Measurements from ENCODE around the gene CORO7. TPM values are rescaled to one million over a fixed set of nuclear protein-coding genes. Genes with fewer than 3 reads are reported as not detected.

The CORO7 gene
- polyA plus RNA-seq, 1 experiment = 13.8 TPM

- no peak for TF ChIP-seq CTCF (IDR thresholded peaks at IDR 0.05; ENCODE audit: insufficient read depth, low read depth, low read length)
- Histone ChIP-seq H3K27me3 (ENCODE audit: control insufficient read depth, insufficient read depth, low read length) (no peaks in the 10 kb centered on the region), H3K4me3 (ENCODE audit: low read depth, low read length) (peak overlapping the region; percentile 26), H3K36me3 (ENCODE audit: control insufficient read depth, insufficient read depth, low read length) (peaks cover 1% of the 10 kb centered on the region; the same call in 1 of the 2 replicates)
- ChIA-PET CTCF (interaction anchor here (0.5 to 3.8 kb wide), 6 partner anchors 9 to 71 kb away, joined by 3 to 20 read pairs (median 4); no protein-coding TSS in a partner anchor), POLR2A (no interaction called here)
- DNase-seq (ENCODE audit: low read depth) = no peak
These were observed 97.4 kb downstream of the CORO7 start for GRCh38 chr16:4318967-4319366.

GRCh38 chr16:4318451-4318910 lies 97.9 kb downstream of the CORO7 start:
- CTCF ChIA-PET = interaction anchor here (1.0 to 3.8 kb wide), 6 partner anchors 9 to 28 kb away, joined by 3 to 20 read pairs (median 12); no protein-coding TSS in a partner anchor
- Histone ChIP-seq H3K27me3 (ENCODE audit: control insufficient read depth, insufficient read depth, low read length) (no peaks in the 10 kb centered on the region), H3K4me3 (ENCODE audit: low read depth, low read length) (peak overlapping the region; percentile 11; the same call in 1 of the 2 replicates), H3K36me3 (ENCODE audit: control insufficient read depth, insufficient read depth, low read length) (peaks cover 1% of the 10 kb centered on the region; the same call in 1 of the 2 replicates)
- TF ChIP-seq CTCF (IDR thresholded peaks at IDR 0.05; ENCODE audit: insufficient read depth, low read depth, low read length) = no peak
- POLR2A ChIA-PET = no interaction called here
- DNase-seq (ENCODE audit: low read depth) = no peak

- POLR2A ChIA-PET = no interaction called here
- no peak for DNase-seq (ENCODE audit: low read depth)
- CTCF ChIA-PET = interaction anchor here (1.3 to 3.8 kb wide), 8 partner anchors 9 to 63 kb away, joined by 3 to 20 read pairs (median 6); no protein-coding TSS in a partner anchor
These were observed 98.6 kb downstream of the CORO7 start for GRCh38 chr16:4317532-4318450.

GRCh38 chr16:4316864-4317531 lies 99.4 kb downstream of the CORO7 start:
- Histone ChIP-seq H3K27me3 (ENCODE audit: control insufficient read depth, insufficient read depth, low read length) (no peaks in the 10 kb centered on the region), H3K4me3 (ENCODE audit: low read depth, low read length) (peak overlapping the region; percentile 91), H3K36me3 (ENCODE audit: control insufficient read depth, insufficient read depth, low read length) (peaks cover 1% of the 10 kb centered on the region; the same call in 1 of the 2 replicates)
- POLR2A ChIA-PET = no interaction called here
- DNase-seq (ENCODE audit: low read depth) = no peak
- TF ChIP-seq CTCF (IDR thresholded peaks at IDR 0.05; ENCODE audit: insufficient read depth, low read depth, low read length) = 0 out of 2 replicates have a peak, but pooled peaks have one; percentile 1
- CTCF ChIA-PET = interaction anchor here (1.3 to 3.8 kb wide), 8 partner anchors 8 to 63 kb away, joined by 3 to 20 read pairs (median 6); no protein-coding TSS in a partner anchor

More at GRCh38 chr16:4317532-4318450, 98.6 kb downstream of the CORO7 start:
- no peaks in the 10 kb centered on the region for H3K27me3 ChIP-seq (ENCODE audit: control insufficient read depth, insufficient read depth, low read length)
- no peak for TF ChIP-seq CTCF (IDR thresholded peaks at IDR 0.05; ENCODE audit: insufficient read depth, low read depth, low read length)
- peak overlapping the region; percentile 91 for H3K4me3 ChIP-seq (ENCODE audit: low read depth, low read length)
- H3K36me3 ChIP-seq (ENCODE audit: control insufficient read depth, insufficient read depth, low read length) = peaks cover 1% of the 10 kb centered on the region; the same call in 1 of the 2 replicates
